B cell (primary cell): ENCODE measurements around the gene KIAA0825. TPM values are rescaled to one million over a fixed set of nuclear protein-coding genes. Genes with fewer than 3 reads are reported as not detected.

Experiments used
- ATAC-seq: fragments of 200-7000 bp; cut with Tn5 transposase; one replicate; pipeline ENCODE4 v1.10.0; 2021; ENCODE audit warnings: low read depth, mild to moderate bottlenecking, moderate number of reproducible peaks, moderate library complexity
- CTCF ChIA-PET: fragments of 350-600 bp; sonication (Branson Sonifier 250); formaldehyde crosslinking; loops from one replicate; lab custom pipeline; 2021; ENCODE audit warnings: antibody characterized with exemption, inconsistent platforms; lab: Charles Lee
- POLR2A ChIA-PET: fragments of 350-600 bp; sonication (Branson Sonifier 250); formaldehyde crosslinking; loops from one replicate; lab custom pipeline; 2021; ENCODE audit warnings: antibody characterized with exemption; lab: Charles Lee
- DNase-seq: peaks from one replicate; pipeline ENCODE4 v3.0.0; 2013
- H2AFZ ChIP-seq: 2 replicates; pipeline ENCODE4 v1.6.1; 2012; ENCODE audit warnings: mild to moderate bottlenecking, low read depth, low read length; ENCODE audit not compliant: insufficient read depth, poor library complexity, severe bottlenecking
- H3K27ac ChIP-seq, 2 donors: 1 replicate in 1 of 2; 2 replicates in 1 of 2; pipeline ENCODE4 v1.5.1; 2012 to 2013; ENCODE audit warnings: low read length in 2 of 2, mild to moderate bottlenecking in 2 of 2, moderate library complexity in 1 of 2
- H3K27me3 ChIP-seq, 4 experiments: fragments of 200-600 bp in 1 of 4; sonication (generic) in 1 of 4; replicated peaks in 1 of 4; 1 replicate in 2 of 4; 2 replicates in 2 of 4; pipeline versions ENCODE4 v1.6.1 to v1.7.0; 2013 to 2016; ENCODE audit warnings: low read length in 3 of 4, mild to moderate bottlenecking in 2 of 4, mixed read lengths in 1 of 4, moderate library complexity in 1 of 4; ENCODE audit not compliant: insufficient read depth in 4 of 4, control insufficient read depth in 3 of 4; ENCODE audit errors: control extremely low read depth in 1 of 4
- H3K36me3 ChIP-seq, 2 experiments: replicated peaks in 1 of 2; 1 replicate in 1 of 2; 2 replicates in 1 of 2; pipeline versions ENCODE4 v1.6.1 to v1.7.1; 2013; ENCODE audit warnings: low read length in 1 of 2; ENCODE audit not compliant: insufficient read depth in 2 of 2, control insufficient read depth in 1 of 2; ENCODE audit errors: control extremely low read depth in 1 of 2, extremely low read depth in 1 of 2
- H3K4me1 ChIP-seq, 2 donors: fragments of 200-600 bp in 1 of 2; sonication (generic) in 1 of 2; 1 replicate in 1 of 2; 2 replicates in 1 of 2; pipeline versions ENCODE4 v1.5.1 to v1.6.1; 2013 to 2017; ENCODE audit warnings: low read length in 2 of 2; ENCODE audit not compliant: control insufficient read depth in 2 of 2, insufficient read depth in 2 of 2
- H3K4me2 ChIP-seq: replicated peaks from 2 replicates; pipeline ENCODE3; 2012; ENCODE audit warnings: mild to moderate bottlenecking, low read depth, low read length; ENCODE audit not compliant: poor library complexity, severe bottlenecking
- H3K4me3 ChIP-seq, 5 experiments: fragments of 200-600 bp in 1 of 5; sonication (generic) in 1 of 5; 1 replicate in 3 of 5; 2 replicates in 2 of 5; pipeline versions ENCODE4 v1.5.1 to v1.7.0; 2011 to 2016; ENCODE audit warnings: low read length in 4 of 5, mild to moderate bottlenecking in 4 of 5, low read depth in 2 of 5, control low read depth in 1 of 5, moderate library complexity in 1 of 5; ENCODE audit not compliant: insufficient read depth in 1 of 5; ENCODE audit errors: control extremely low read depth in 1 of 5, extremely low read depth in 1 of 5
- H3K79me2 ChIP-seq: fragments of 200-600 bp; sonication (generic); one replicate; pipeline ENCODE4 v1.6.0; 2016; ENCODE audit warnings: low read length; ENCODE audit not compliant: control insufficient read depth, insufficient read depth
- H3K9ac ChIP-seq: fragments of 200-600 bp; sonication (generic); 2 replicates; pipeline ENCODE4 v1.6.1; 2017; ENCODE audit warnings: mild to moderate bottlenecking, low read length, moderate library complexity
- H3K9me3 ChIP-seq, 3 donors: one replicate each; pipeline versions ENCODE4 v1.6.1 to v1.7.1; 2013; ENCODE audit warnings: low read length in 2 of 3; ENCODE audit not compliant: control insufficient read depth in 2 of 3, insufficient read depth in 1 of 3; ENCODE audit errors: control extremely low read depth in 1 of 3
- H4K20me1 ChIP-seq: 2 replicates; pipeline ENCODE4 v1.6.0; 2012; ENCODE audit warnings: mild to moderate bottlenecking, low read length; ENCODE audit not compliant: insufficient read depth, control insufficient read depth, poor library complexity, severe bottlenecking
- H3K27ac Mint-ChIP-seq: one replicate; pipeline ENCODE4 v1.8.0; 2021; ENCODE audit warnings: mixed read lengths
- H3K27me3 Mint-ChIP-seq: one replicate; pipeline ENCODE4 v1.8.0; 2021; ENCODE audit warnings: mixed read lengths
- H3K4me1 Mint-ChIP-seq: one replicate; pipeline ENCODE4 v1.8.0; 2021; ENCODE audit warnings: mixed read lengths
- H3K4me3 Mint-ChIP-seq: one replicate; pipeline ENCODE4 v1.8.0; 2021; ENCODE audit warnings: mixed read lengths
- H3K9me3 Mint-ChIP-seq: one replicate; pipeline ENCODE4 v1.8.0; 2022; ENCODE audit warnings: mixed read lengths; ENCODE audit not compliant: insufficient read depth
- CTCF ChIP-seq: fragments of 200-600 bp; IDR thresholded peaks from one replicate; pipeline ENCODE4 v1.8.0; 2022; ENCODE audit warnings: antibody characterized with exemption, mild to moderate bottlenecking
- EZH2 ChIP-seq: IDR thresholded peaks from 2 replicates; pipeline ENCODE4 v1.6.1; 2012; ENCODE audit warnings: borderline replicate concordance, low read depth, mild to moderate bottlenecking, moderate library complexity, low read length; ENCODE audit not compliant: insufficient read depth, poor library complexity, severe bottlenecking
- WGBS: methylation state at CpG from one replicate; pipeline ENCODE4 v1.1.5; 2013; ENCODE audit warnings: missing lambda C conversion rate; ENCODE audit not compliant: insufficient coverage; 5-methylcytosine and 5-hydroxymethylcytosine counted together
- intact Hi-C: fragments of 100-400 bp; cut with micrococcal nuclease; formaldehyde crosslinking; loops from one replicate; pipeline ENCODE4 v1.10.0; 2022
- polyA plus RNA-seq: library from polyadenylated mRNA; depleted of rRNA; stranded (reverse); fragments of >200 nt; gene quantifications from 2 replicates; pipeline ENCODE4 v1.2.3, GENCODE V29; 2012
- total RNA-seq, 2 donors: library from RNA; stranded (reverse); fragments of 120-200 nt in 1 of 2; gene quantifications; 1 replicate in 1 of 2; 2 replicates in 1 of 2; pipeline versions ENCODE4 v1.2.3 to v1.2.4, GENCODE V29; 2013 to 2022

The KIAA0825 gene
- total and polyA plus RNA-seq, 2 donors (not counting 1 experiment from before 2014, with no cell fraction given) = 0.43 to 2.7 TPM

GRCh38 chr5:94457788-94458187, 160.6 kb downstream of the KIAA0825 start:
- 100% methylated on average over 1 of the region's 4 CpGs for WGBS

GRCh38 chr5:94445726-94446125, 172.7 kb downstream of the KIAA0825 start:
- H3K9me3 Mint-ChIP-seq = no peaks in the 10 kb centered on the region
- no peaks in the 10 kb centered on the region for H3K27me3 Mint-ChIP-seq
- H3K4me3 Mint-ChIP-seq = no peak overlapping the region
- Histone ChIP-seq H3K9me3 (peaks cover 0 to 1% (median 0%) of the 10 kb centered on the region in 3 donors), H3K4me1 (no peaks in the 10 kb centered on the region), H3K27ac (no peak overlapping the region), H3K9ac (no peak overlapping the region), H2AFZ (no peak overlapping the region), H3K4me2 (no peak overlapping the region), H3K4me3 (no peak overlapping the region), H3K79me2 (no peaks in the 10 kb centered on the region), H4K20me1 (no peaks in the 10 kb centered on the region), H3K27me3 (no peaks in the 10 kb centered on the region), H3K36me3 (no peaks in the 10 kb centered on the region)
- intact Hi-C loops = no loop called here
- DNase-seq (no peak), ATAC-seq (no peak)
- ChIA-PET CTCF (no interaction called here), POLR2A (no interaction called here)
- no peak overlapping the region for H3K27ac Mint-ChIP-seq
- WGBS = 95% methylated on average over 2 of the region's 2 CpGs
- no peaks in the 10 kb centered on the region for H3K4me1 Mint-ChIP-seq
- TF ChIP-seq EZH2 (no peak), CTCF (no peak)

More at GRCh38 chr5:94457788-94458187, 160.6 kb downstream of the KIAA0825 start:
- ChIA-PET POLR2A (no interaction called here), CTCF (no interaction called here)
- Histone ChIP-seq H2AFZ (no peak overlapping the region), H3K9me3 (no peaks in the 10 kb centered on the region), H4K20me1 (no peaks in the 10 kb centered on the region), H3K36me3 (no peaks in the 10 kb centered on the region), H3K9ac (no peak overlapping the region), H3K27me3 (no peaks in the 10 kb centered on the region), H3K4me3 (no peak overlapping the region), H3K4me1 (no peaks in the 10 kb centered on the region), H3K4me2 (no peak overlapping the region), H3K27ac (no peak overlapping the region), H3K79me2 (no peaks in the 10 kb centered on the region)
- no peaks in the 10 kb centered on the region for H3K9me3 Mint-ChIP-seq
- intact Hi-C loops = no loop called here
- H3K4me3 Mint-ChIP-seq = no peak overlapping the region
- DNase-seq (no peak), ATAC-seq (no peak)
- H3K4me1 Mint-ChIP-seq = no peaks in the 10 kb centered on the region
- H3K27me3 Mint-ChIP-seq = no peaks in the 10 kb centered on the region
- TF ChIP-seq EZH2 (no peak), CTCF (no peak)
- no peak overlapping the region for H3K27ac Mint-ChIP-seq
